Measurements from ENCODE around the gene IFFO2.
"Not testable (repeated sequence)": the region's sequence is repeated elsewhere in the genome, so short reads cannot be mapped to it uniquely, and the experiment has no call there.

The IFFO2 gene

GRCh38 chr1:18874600-18874999 is 81.9 kb downstream of the IFFO2 start:
- no peak for DNase-seq (ENCODE audit: low spot score)

GRCh38 chr1:18874036-18874435 is 82.4 kb downstream of the IFFO2 start:
- no peak for DNase-seq (ENCODE audit: low spot score)

- DNase-seq (ENCODE audit: low spot score), result no peak
Measured at GRCh38 chr1:18872071-18872611, 84.3 kb downstream of the IFFO2 start.

GRCh38 chr1:18871401-18872070 is 84.9 kb downstream of the IFFO2 start:
- DNase-seq (ENCODE audit: low spot score), result no peak

GRCh38 chr1:18870957-18871356 is 85.5 kb downstream of the IFFO2 start:
- DNase-seq (ENCODE audit: low spot score), result no peak

- DNase-seq (ENCODE audit: low spot score), result not testable (repeated sequence)
Measured at GRCh38 chr1:18870595-18870865, 85.9 kb downstream of the IFFO2 start.

GRCh38 chr1:18869847-18870594 is 86.5 kb downstream of the IFFO2 start:
- DNase-seq (ENCODE audit: low spot score), result no peak

GRCh38 chr1:18868801-18869424 is 87.6 kb downstream of the IFFO2 start:
- DNase-seq (ENCODE audit: low spot score), result no peak

- DNase-seq (ENCODE audit: low spot score), result no peak
Measured at GRCh38 chr1:18868354-18868753, 88.1 kb downstream of the IFFO2 start.

GRCh38 chr1:18866846-18867245 is 89.6 kb downstream of the IFFO2 start:
- DNase-seq (ENCODE audit: low spot score), result no peak

- DNase-seq (ENCODE audit: low spot score), result no peak
Measured at GRCh38 chr1:18866314-18866713, 90.2 kb downstream of the IFFO2 start.

GRCh38 chr1:18865176-18865575 is 91.3 kb downstream of the IFFO2 start:
- no peak for DNase-seq (ENCODE audit: low spot score)

- DNase-seq (ENCODE audit: low spot score), result no peak
Measured at GRCh38 chr1:18861590-18861989, 94.9 kb downstream of the IFFO2 start.

- DNase-seq (ENCODE audit: low spot score), result no peak
Measured at GRCh38 chr1:18861082-18861481, 95.4 kb downstream of the IFFO2 start.

GRCh38 chr1:18859560-18859959 is 96.9 kb downstream of the IFFO2 start, which contains the start of gene TAS1R2:
TSS of gene TAS1R2 (minus strand) at chr1:18859660. CDS start at chr1:18859660, 0 bp downstream.
- DNase-seq (ENCODE audit: low spot score), result no peak

GRCh38 chr1:18858070-18858688 is 98.3 kb downstream of the IFFO2 start:
- no peak for DNase-seq (ENCODE audit: low spot score)

GRCh38 chr1:18856435-18856834 is 100.0 kb downstream of the IFFO2 start:
- no peak for DNase-seq (ENCODE audit: low spot score)

- DNase-seq (ENCODE audit: low spot score), result no peak
Measured at GRCh38 chr1:18855573-18855972, 100.9 kb downstream of the IFFO2 start.

GRCh38 chr1:18854331-18855025 is 102.0 kb downstream of the IFFO2 start:
- DNase-seq (ENCODE audit: low spot score), result no peak
